HEK293T (cell line): Measurements from ENCODE around the gene NDUFB8.

Source experiments
- CTCF ChIA-PET: fragments of 350-600 bp; formaldehyde crosslinking; extraction: SDS; loops from one replicate; lab custom pipeline; 2021; ENCODE audit warnings: antibody characterized with exemption, inconsistent platforms; lab: Yijun Ruan, JAX
- POLR2A ChIA-PET: fragments of 350-600 bp; formaldehyde crosslinking; extraction: SDS; loops from one replicate; lab custom pipeline; 2020; ENCODE audit warnings: antibody characterized with exemption, inconsistent platforms; lab: Yijun Ruan, JAX
- DNase-seq: peaks from one replicate; pipeline ENCODE4 v3.0.0; 2012; ENCODE audit warnings: mixed read lengths; ENCODE audit errors: extremely low spot score
- ARNT ChIP-seq: fragments of 450-650 bp; IDR thresholded peaks from 2 replicates; pipeline ENCODE4 v1.6.1; 2017; ENCODE audit warnings: mild to moderate bottlenecking
- BHLHE40 ChIP-seq: fragments of 450-650 bp; IDR thresholded peaks from 2 replicates; pipeline ENCODE4 v1.6.1; 2016; ENCODE audit warnings: mild to moderate bottlenecking, moderate library complexity, borderline replicate concordance
- CTBP1 ChIP-seq: fragments of 450-650 bp; IDR thresholded peaks from 2 replicates; pipeline ENCODE4 v1.6.1; 2016; ENCODE audit warnings: borderline replicate concordance
- ELF4 ChIP-seq: fragments of 450-650 bp; IDR thresholded peaks from 2 replicates; pipeline ENCODE4 v1.6.1; 2017; ENCODE audit warnings: antibody characterized with exemption
- FOXA1 ChIP-seq: fragments of 450-650 bp; IDR thresholded peaks from 2 replicates; pipeline ENCODE4 v1.6.1; 2016; ENCODE audit warnings: mild to moderate bottlenecking
- FOXK2 ChIP-seq: fragments of 450-650 bp; IDR thresholded peaks from 2 replicates; pipeline ENCODE4 v1.6.1; 2016; ENCODE audit warnings: mild to moderate bottlenecking
- FOXM1 ChIP-seq: fragments of 450-650 bp; IDR thresholded peaks from 2 replicates; pipeline ENCODE4 v1.6.1; 2017; ENCODE audit warnings: mild to moderate bottlenecking, borderline replicate concordance
- HDGF ChIP-seq: fragments of 450-650 bp; IDR thresholded peaks from 2 replicates; pipeline ENCODE4 v1.6.1; 2017; ENCODE audit warnings: antibody characterized with exemption, borderline replicate concordance
- L3MBTL2 ChIP-seq: fragments of 450-650 bp; conservative IDR thresholded peaks from 2 replicates; pipeline ENCODE4 v1.6.1; 2016; ENCODE audit warnings: mild to moderate bottlenecking
- LEF1 ChIP-seq: fragments of 450-650 bp; IDR thresholded peaks from 2 replicates; pipeline ENCODE4 v1.6.1; 2017; ENCODE audit warnings: mild to moderate bottlenecking, borderline replicate concordance
- NFRKB ChIP-seq: fragments of 450-650 bp; IDR thresholded peaks from 2 replicates; pipeline ENCODE4 v1.6.1; 2016; ENCODE audit warnings: mild to moderate bottlenecking, moderate library complexity
- SP1 ChIP-seq: fragments of 450-650 bp; IDR thresholded peaks from 2 replicates; pipeline ENCODE4 v1.6.1; 2017
- SUZ12 ChIP-seq: fragments of 450-650 bp; IDR thresholded peaks from 2 replicates; pipeline ENCODE4 v1.6.1; 2016; ENCODE audit warnings: mild to moderate bottlenecking
- TARDBP ChIP-seq: fragments of 450-650 bp; IDR thresholded peaks from 2 replicates; pipeline ENCODE4 v1.6.1; 2016
- ZNF384 ChIP-seq: fragments of 450-650 bp; IDR thresholded peaks from 2 replicates; pipeline ENCODE4 v1.6.1; 2016
- TF ChIP-seq, protein P1 (sequence below): fragments of 450-650 bp; IDR thresholded peaks from 2 replicates; pipeline ENCODE4 v1.6.1; 2016

Gene NDUFB8

DNA sequence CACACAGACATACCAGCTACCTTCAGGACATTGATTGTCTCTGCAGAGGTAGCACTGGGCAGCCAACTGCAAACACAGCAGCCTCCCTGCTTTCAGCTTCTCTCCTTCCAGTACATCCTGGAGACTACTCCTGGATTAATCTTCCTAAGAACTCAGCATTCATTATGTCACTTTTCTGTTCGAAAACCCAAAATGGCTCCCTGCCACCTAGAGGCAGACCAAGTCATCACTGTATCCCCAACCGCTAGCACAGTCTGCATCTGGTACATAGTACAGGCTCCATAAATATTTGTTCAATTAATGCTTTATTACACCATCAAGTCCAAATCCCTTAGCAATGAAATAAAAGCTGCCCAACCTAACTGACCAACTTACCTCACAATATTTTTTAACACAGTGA, 5.0 kb downstream of the NDUFB8 start:
- TF ChIP-seq BHLHE40 = no peak
- TF ChIP-seq SP1 = no peak
- TF ChIP-seq FOXM1 = no peak
- no peak for TF ChIP-seq FOXA1
- no peak for TF ChIP-seq TARDBP
- DNase-seq = no peak
- ChIA-PET POLR2A (interaction anchor here (3.5 kb wide), 1 partner anchor 11 kb away, joined by 26 read pairs; the partner anchor contains the start of gene HIF1AN), CTCF (no interaction called here)

DNA sequence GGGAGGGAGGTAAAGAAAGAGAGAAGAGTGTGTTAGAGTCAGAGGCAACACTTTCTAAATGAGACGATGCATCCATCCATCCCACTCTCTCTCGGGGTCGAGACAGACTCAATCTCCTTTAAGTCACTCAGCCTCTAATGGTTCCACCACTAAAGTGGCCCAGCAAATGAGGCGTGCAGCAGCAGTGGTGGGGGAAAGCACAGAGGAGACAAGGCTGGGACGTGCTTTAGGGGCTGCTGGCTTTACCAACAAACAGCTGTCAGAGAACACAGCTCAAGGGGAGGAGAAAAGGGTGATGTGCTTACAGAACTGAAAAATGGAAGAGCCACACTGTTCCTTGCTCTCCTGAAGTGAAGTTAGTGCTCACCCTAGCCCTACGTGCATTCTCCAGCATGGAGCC, 5.5 kb downstream of the NDUFB8 start:
- POLR2A ChIA-PET = interaction anchor here (3.5 kb wide), 1 partner anchor 12 kb away, joined by 26 read pairs; the partner anchor contains the start of gene HIF1AN
- DNase-seq = no peak

GRCh38 chr10:100522945-100523344, 6.7 kb downstream of the NDUFB8 start:
- CTCF ChIA-PET = interaction anchor here (0.7 to 1.1 kb wide), 3 partner anchors 16 to 355 kb away, joined by 3 to 4 read pairs (median 4); no protein-coding TSS in a partner anchor
- POLR2A ChIA-PET = interaction anchor here (1.0 to 1.3 kb wide), 2 partner anchors 13 to 23 kb away, joined by 4 to 7 read pairs; partner anchors contain the start of gene HIF1AN
- no peak for DNase-seq
- no peak for TF ChIP-seq ARNT
- no peak for TF ChIP-seq ELF4
- no peak for TF ChIP-seq LEF1
- no peak for TF ChIP-seq FOXK2
- no peak for TF ChIP-seq BHLHE40
- no peak for TF ChIP-seq FOXM1
- no peak for TF ChIP-seq NFRKB
- TF ChIP-seq ZNF384 = no peak
- TF ChIP-seq SP1 = no peak
- no peak for TF ChIP-seq TARDBP

More for the DNA sequence above, 5.5 kb downstream of the NDUFB8 start:
- TF ChIP-seq CTBP1 (no peak), LEF1 (no peak), SP1 (no peak), BHLHE40 (no peak), SUZ12 (no peak)
- CTCF ChIA-PET = no interaction called here

- ChIA-PET POLR2A (interaction anchor here (1.0 to 1.3 kb wide), 2 partner anchors 14 to 22 kb away, joined by 4 to 7 read pairs; partner anchors contain the start of gene HIF1AN), CTCF (interaction anchor here (0.7 to 1.1 kb wide), 2 partner anchors 27 to 356 kb away, joined by 3 to 4 read pairs; no protein-coding TSS in a partner anchor)
- no peak for TF ChIP-seq L3MBTL2
- no peak for TF ChIP-seq FOXA1
- TF ChIP-seq TARDBP = no peak
- no peak for TF ChIP-seq ARNT
- no peak for TF ChIP-seq CTBP1
- no peak for TF ChIP-seq ELF4
- TF ChIP-seq, protein P1, sequence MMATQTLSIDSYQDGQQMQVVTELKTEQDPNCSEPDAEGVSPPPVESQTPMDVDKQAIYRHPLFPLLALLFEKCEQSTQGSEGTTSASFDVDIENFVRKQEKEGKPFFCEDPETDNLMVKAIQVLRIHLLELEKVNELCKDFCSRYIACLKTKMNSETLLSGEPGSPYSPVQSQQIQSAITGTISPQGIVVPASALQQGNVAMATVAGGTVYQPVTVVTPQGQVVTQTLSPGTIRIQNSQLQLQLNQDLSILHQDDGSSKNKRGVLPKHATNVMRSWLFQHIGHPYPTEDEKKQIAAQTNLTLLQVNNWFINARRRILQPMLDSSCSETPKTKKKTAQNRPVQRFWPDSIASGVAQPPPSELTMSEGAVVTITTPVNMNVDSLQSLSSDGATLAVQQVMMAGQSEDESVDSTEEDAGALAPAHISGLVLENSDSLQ = no peak
- TF ChIP-seq FOXK2 = no peak
- TF ChIP-seq SP1 = no peak
- no peak for TF ChIP-seq ZNF384
- no peak for TF ChIP-seq NFRKB
- TF ChIP-seq LEF1 = no peak
- no peak for TF ChIP-seq BHLHE40
- TF ChIP-seq HDGF = no peak
- TF ChIP-seq SUZ12 = no peak
- no peak for DNase-seq
Measured at GRCh38 chr10:100522107-100522801, 7.4 kb downstream of the NDUFB8 start.

DNA sequence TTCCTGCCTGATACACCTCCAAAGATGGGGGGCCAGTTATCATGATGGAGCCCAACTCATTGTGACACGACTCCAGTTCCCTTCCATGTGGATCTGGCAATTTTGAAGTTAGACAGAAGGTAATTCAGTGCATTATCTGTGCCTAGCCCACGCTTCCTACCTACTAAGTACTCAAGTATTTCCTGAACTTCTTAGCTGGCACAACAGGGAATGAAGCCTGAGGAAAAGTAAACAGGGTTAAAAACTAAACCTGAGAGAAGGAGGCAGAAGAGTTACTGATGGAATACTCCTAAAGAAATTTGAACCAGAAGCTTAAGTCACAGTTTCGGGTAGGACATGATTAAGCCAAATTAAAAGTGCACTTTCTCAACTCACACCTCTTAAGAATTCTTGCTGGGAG, 8.9 kb downstream of the NDUFB8 start:
- ChIA-PET CTCF (interaction anchor here (0.8 kb wide), 1 partner anchor 168 kb away, joined by 4 read pairs; no protein-coding TSS in a partner anchor), POLR2A (interaction anchor here (0.6 to 1.7 kb wide), 2 partner anchors 15 to 147 kb away, joined by 3 to 6 read pairs; partner anchors contain the start of gene HIF1AN)
- TF ChIP-seq FOXK2 (no peak), ARNT (no peak), TARDBP (no peak), HDGF (no peak), SP1 (no peak), SUZ12 (no peak), LEF1 (no peak), CTBP1 (no peak), ELF4 (no peak), FOXA1 (no peak), L3MBTL2 (no peak), NFRKB (no peak), FOXM1 (no peak), ZNF384 (no peak), BHLHE40 (no peak)
- TF ChIP-seq, protein P1 = no peak
- no peak for DNase-seq

DNA sequence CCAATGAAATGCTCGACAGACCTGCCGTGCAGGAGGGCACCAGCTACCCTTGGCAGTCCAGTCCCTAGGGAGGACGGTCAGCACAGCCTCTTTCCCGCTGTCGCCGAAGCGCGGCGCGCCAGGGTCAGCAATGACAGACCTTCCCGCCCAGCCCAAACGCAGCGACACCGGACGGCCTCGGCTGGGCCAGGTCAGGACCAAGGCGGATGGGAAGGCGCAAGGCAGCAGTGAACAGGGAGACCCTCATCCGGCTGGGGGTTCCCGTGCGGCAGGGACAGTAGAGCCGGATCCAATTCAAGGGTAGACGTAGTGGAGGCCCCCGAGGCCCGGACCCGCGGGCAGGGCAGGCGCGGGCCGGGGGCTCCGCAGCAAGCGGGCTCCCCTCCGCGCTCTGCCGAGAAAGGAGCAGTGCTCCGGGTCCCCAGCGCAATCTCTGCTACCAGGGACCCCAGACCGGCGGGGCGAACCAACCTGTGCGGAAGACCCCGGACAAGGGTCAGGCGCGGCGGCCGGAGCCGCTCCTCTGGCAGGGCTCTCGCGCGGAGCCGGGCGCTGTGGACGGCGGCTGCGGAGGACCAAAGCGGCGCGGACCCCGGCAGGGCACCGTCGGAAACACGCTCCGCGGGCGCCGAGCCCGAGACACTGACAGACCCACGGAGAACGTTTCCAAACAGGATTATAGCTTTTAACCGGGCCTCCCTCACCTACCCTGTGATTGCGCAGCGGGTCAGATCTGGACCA, 10.2 kb downstream of the NDUFB8 start, which contains the start of gene SEC31B:
Gene SEC31B, minus strand, starts transcription at position 551 of the 741 bp plus-strand sequence. CDS start 2,909 bp downstream, outside the sequence.
- CTCF ChIA-PET = interaction anchor here (0.6 to 2.5 kb wide), 15 partner anchors 8 to 352 kb away, joined by 3 to 19 read pairs (median 6); partner anchors contain the start of gene HIF1AN

More for the DNA sequence above, 10.2 kb downstream of the NDUFB8 start, which contains the start of gene SEC31B:
- no peak for TF ChIP-seq LEF1
- no peak for TF ChIP-seq ARNT
- no peak for TF ChIP-seq FOXM1
- TF ChIP-seq ZNF384 = no peak
- TF ChIP-seq, protein P1 = no peak
- no peak for TF ChIP-seq FOXK2
- no peak for TF ChIP-seq HDGF
- TF ChIP-seq SP1 = no peak
- no peak for TF ChIP-seq BHLHE40
- no peak for TF ChIP-seq L3MBTL2
- TF ChIP-seq ELF4 = no peak
- TF ChIP-seq TARDBP = no peak
- TF ChIP-seq NFRKB = no peak
- no peak for TF ChIP-seq CTBP1
- DNase-seq = no peak
- POLR2A ChIA-PET = interaction anchor here (0.8 to 1.7 kb wide), 3 partner anchors 11 to 146 kb away, joined by 3 to 6 read pairs (median 6); partner anchors contain the start of genes HIF1AN and NDUFB8
